Omental fat pad (tissue), 4 donors: ENCODE data around the gene CHTF8. TPM values are rescaled to one million over a fixed set of nuclear protein-coding genes. Genes with fewer than 3 reads are reported as not detected.
A peak's percentile ranks its signal among the peaks of the same experiment; 100 is the strongest.

Experiments
- ATAC-seq: fragments of 150-250 bp; one replicate; pipeline ENCODE4 v1.9.1; 2016; ENCODE audit warnings: mild to moderate bottlenecking, moderate library complexity; ENCODE audit not compliant: low FRiP score
- DNase-seq: peaks from one replicate; pipeline ENCODE4 v3.0.0-alpha.2; 2019; ENCODE audit warnings: low spot score
- total RNA-seq, 4 donors: library from RNA; depleted of rRNA; stranded (reverse); fragments of >200 nt; gene quantifications; one replicate each; pipeline ENCODE4 v1.1.0, GENCODE V29; 2016
- TF ChIP-seq, protein P1 (sequence below), 3 donors: fragments of 450-650 bp; IDR thresholded peaks; one replicate each; pipeline ENCODE4 v1.5.1; 2016 to 2017; ENCODE audit warnings: antibody characterized with exemption in 3 of 3, mild to moderate bottlenecking in 3 of 3, moderate library complexity in 2 of 3

The CHTF8 gene, protein sequence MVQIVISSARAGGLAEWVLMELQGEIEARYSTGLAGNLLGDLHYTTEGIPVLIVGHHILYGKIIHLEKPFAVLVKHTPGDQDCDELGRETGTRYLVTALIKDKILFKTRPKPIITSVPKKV
- 10 to 100 TPM; 53.7 to 61.3 (median 57.4) TPM for total RNA-seq

DNA sequence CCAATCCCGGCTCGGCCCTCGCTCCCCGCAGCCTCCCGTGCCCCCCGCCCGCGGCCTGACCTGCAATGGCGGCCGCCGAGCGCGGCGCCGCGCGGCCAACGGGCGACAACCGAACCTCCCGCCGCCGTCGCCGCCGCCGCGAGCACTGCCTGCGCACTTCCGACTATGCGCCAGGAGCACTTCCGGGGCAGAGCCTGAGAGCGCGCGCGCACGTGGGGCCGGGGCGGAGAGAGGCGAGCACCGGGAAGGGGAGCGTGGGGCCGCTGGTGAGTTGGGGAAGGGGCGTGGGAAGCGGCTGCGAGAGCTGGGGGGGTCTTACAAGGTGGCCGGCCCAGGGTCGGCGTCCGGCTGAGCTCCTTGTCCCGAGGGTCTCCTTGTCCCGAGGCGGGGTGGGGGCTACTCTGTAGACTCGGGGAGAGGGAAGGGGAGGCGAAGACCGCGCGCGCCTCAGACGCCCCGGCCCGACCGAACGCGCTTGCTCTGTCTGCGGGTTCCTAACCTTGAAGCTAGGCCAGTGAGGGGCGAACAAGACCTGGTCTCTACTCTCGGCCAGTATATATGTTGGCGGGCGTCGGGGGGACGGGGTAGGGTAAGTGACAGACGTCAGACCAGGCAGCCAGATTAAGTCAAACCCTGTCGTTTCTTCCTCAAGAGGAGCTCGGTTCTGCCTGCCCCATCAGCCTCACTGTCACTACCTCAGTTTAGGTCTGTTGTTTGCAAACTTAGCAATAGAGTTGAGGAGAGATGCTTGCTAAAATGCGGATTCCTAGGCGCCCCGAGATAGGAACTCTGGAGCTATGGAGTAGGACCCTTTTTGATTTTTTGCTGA is at the start of gene CHTF8, which contains the start of gene UTP4:
Gene CHTF8 (minus strand): TSS at position 165 of the 829 bp plus-strand sequence. CDS start 11,130 bp downstream, outside the sequence.
Gene UTP4 (plus strand): TSS at position 226 of the 829 bp plus-strand sequence. CDS start 811 bp downstream, outside the sequence.
- peak; percentile 89 for ATAC-seq
- DNase-seq = peak; percentile 59
- TF ChIP-seq, protein P1, sequence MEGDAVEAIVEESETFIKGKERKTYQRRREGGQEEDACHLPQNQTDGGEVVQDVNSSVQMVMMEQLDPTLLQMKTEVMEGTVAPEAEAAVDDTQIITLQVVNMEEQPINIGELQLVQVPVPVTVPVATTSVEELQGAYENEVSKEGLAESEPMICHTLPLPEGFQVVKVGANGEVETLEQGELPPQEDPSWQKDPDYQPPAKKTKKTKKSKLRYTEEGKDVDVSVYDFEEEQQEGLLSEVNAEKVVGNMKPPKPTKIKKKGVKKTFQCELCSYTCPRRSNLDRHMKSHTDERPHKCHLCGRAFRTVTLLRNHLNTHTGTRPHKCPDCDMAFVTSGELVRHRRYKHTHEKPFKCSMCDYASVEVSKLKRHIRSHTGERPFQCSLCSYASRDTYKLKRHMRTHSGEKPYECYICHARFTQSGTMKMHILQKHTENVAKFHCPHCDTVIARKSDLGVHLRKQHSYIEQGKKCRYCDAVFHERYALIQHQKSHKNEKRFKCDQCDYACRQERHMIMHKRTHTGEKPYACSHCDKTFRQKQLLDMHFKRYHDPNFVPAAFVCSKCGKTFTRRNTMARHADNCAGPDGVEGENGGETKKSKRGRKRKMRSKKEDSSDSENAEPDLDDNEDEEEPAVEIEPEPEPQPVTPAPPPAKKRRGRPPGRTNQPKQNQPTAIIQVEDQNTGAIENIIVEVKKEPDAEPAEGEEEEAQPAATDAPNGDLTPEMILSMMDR (IDR thresholded peaks at IDR 0.05) = no peak

DNA sequence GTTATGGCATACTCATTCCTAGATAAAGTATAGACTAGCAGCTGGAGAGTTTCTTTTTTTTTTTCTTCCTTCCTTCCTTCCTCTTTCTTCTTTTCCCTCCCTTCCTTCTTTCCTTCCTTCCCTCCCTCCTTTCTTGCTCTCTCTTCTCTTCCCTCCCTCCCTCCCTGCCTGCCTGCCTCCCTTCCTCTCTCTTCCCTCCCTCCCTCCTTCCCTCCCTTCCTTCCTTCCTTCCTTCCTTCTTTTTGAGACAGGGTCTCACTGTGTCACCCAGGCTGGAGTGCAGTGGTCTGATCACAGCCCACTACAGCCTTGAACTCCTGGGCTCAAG is 47.6 kb upstream of the CHTF8 start:
- no peak for DNase-seq
- TF ChIP-seq, protein P1 (IDR thresholded peaks at IDR 0.05) = no peak
- ATAC-seq = no peak

DNA sequence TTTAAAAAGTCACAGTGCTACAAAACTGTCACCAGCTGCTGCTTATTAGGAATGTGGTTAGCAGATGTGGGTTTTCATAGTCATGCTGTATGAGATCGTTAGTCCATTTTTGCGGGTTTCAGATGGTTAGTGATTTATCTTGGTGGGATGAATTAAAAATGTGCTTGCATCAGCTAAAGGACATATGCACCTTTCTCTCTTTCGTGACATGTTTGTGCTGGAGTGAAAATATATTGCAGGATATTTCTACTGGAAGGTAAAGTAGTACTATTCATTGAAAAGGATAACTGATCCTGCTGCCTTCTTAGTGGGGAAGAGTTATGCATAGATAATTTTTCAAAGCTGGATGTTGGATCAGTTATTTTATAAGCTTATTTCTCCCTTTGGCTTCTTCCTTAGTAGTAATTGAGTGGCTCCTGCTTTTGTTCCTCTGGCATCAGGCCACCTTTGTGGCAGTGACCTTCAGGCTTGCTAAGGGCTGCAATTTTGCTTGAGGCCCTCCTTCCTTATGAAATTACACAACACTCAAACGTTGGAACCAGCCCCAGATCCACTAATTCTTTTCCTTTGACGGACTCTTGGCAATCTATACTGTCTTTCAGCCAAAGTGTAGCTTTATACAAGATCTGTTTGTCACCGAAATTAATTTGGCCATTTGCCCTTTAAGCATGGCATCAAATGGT is 47.1 kb upstream of the CHTF8 start:
- no peak for DNase-seq
- TF ChIP-seq, protein P1 (IDR thresholded peaks at IDR 0.05) = no peak
- peak; percentile 82 for ATAC-seq

DNA sequence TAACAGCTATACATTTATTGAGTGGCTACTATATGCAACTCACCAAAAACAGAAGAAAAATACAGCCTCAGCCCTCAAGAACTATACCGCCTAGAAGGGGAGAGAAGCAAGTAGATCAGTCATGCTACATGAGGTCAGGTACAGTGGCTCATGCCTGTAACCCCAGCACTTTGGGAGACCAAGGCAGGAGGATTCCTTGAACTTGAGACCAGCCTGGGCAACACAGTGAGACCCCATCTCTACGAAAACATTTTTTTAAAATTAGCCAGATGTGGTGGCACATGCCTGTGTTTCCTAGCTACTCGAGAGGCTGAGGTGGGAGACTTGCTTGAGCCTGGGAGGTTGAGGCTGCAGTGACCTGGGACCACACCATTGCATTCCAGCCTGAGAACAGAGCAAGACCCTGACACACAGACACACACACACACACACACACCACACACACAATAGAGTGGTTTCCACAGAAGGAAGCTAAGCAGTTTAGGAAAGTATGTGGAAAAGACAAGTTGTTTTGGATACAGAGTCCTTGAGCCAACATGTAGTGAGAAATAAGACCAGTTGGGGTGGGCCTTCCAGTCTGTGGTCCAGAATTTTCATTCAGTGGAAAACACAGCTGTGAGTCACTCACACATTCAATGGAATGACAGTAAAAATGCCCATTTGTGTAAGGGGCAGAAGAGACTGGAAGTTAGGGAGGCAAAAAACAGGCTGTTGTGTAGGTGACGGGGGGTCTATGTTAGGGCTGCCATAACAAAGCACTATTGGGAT is 43.8 kb upstream of the CHTF8 start:
- TF ChIP-seq, protein P1 (IDR thresholded peaks at IDR 0.05) = no peak
- ATAC-seq (no peak), DNase-seq (no peak)

DNA sequence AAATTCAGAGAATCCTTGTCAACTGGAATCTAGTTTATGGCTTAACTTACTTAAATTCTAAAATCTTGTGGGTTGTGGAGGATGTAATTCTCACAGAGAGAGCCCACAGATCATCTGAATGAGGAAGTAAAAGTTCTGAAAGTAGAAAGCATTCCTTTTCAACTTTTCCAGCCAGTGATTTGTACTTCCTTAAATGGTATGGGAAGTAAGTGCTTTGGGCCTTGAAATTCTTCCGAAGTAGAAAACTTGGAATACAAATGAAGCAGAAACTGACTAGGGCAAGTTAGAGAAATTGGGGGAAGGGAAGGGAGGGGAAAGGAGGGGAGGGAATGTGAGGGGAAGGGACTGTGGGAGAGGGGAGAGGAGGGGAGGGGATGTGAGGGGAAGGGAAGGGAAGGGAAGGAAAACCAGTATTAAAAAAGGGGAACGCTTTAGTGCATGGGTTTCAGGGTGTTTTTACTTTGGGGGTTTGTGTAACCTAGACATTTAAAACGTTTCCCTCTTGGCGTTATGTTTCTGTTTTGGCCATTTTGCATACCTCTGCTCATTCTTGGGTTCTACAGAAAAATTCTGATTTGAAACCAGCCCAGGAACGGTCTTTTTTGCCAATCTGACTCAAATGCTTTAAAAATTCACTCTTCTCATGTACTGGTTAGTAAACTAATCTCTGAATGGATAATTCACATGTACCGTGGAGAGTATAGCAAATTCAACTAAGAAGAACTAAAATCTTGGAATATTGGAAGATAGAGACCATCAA is 39.1 kb upstream of the CHTF8 start:
- no peak for DNase-seq
- TF ChIP-seq, protein P1 (IDR thresholded peaks at IDR 0.05) = no peak
- no peak for ATAC-seq
